IPS-18c (cell line): Measurements from ENCODE around the gene TTN.

Experiments
- H3K4me3 ChIP-seq: 2 replicates; pipeline ENCODE4 v1.7.0; 2013; ENCODE audit warnings: low read depth, mild to moderate bottlenecking, low read length, moderate library complexity; ENCODE audit not compliant: insufficient read depth
- H3K9me3 ChIP-seq: one replicate; pipeline ENCODE4 v1.6.1; 2013; ENCODE audit warnings: mild to moderate bottlenecking, low read length, moderate library complexity; ENCODE audit not compliant: control insufficient read depth, insufficient read depth

TTN gene

GRCh38 chr2:178825183-178825582 lies 18.0 kb upstream of the TTN start:
- no peak overlapping the region for H3K4me3 ChIP-seq
- H3K9me3 ChIP-seq: no peaks in the 10 kb centered on the region

GRCh38 chr2:178824181-178824580 lies 17.0 kb upstream of the TTN start:
- H3K9me3 ChIP-seq: no peaks in the 10 kb centered on the region
- H3K4me3 ChIP-seq: no peak overlapping the region

GRCh38 chr2:178819992-178820391 lies 12.8 kb upstream of the TTN start:
- Histone ChIP-seq H3K9me3 (no peaks in the 10 kb centered on the region), H3K4me3 (no peak overlapping the region)

GRCh38 chr2:178819147-178819875 lies 12.1 kb upstream of the TTN start:
- Histone ChIP-seq H3K4me3 (no peak overlapping the region), H3K9me3 (no peaks in the 10 kb centered on the region)

- no peaks in the 10 kb centered on the region for H3K9me3 ChIP-seq
- H3K4me3 ChIP-seq: no peak overlapping the region
Observed at GRCh38 chr2:178811901-178812300, 4.7 kb upstream of the TTN start.

- H3K9me3 ChIP-seq: no peaks in the 10 kb centered on the region
- H3K4me3 ChIP-seq: no peak overlapping the region
Observed at GRCh38 chr2:178811045-178811444, 3.8 kb upstream of the TTN start.

- Histone ChIP-seq H3K9me3 (no peaks in the 10 kb centered on the region), H3K4me3 (no peak overlapping the region)
Observed at GRCh38 chr2:178810422-178810821, 3.2 kb upstream of the TTN start.

GRCh38 chr2:178806543-178806942 lies 680 bp downstream of the TTN start:
- H3K9me3 ChIP-seq: no peaks in the 10 kb centered on the region
- H3K4me3 ChIP-seq: no peak overlapping the region

GRCh38 chr2:178805457-178805856 lies 1.8 kb downstream of the TTN start:
- Histone ChIP-seq H3K9me3 (no peaks in the 10 kb centered on the region), H3K4me3 (no peak overlapping the region)

- H3K9me3 ChIP-seq: no peaks in the 10 kb centered on the region
- H3K4me3 ChIP-seq: no peak overlapping the region
Observed at GRCh38 chr2:178804791-178805190, 2.4 kb downstream of the TTN start.

- no peak overlapping the region for H3K4me3 ChIP-seq
- H3K9me3 ChIP-seq: no peaks in the 10 kb centered on the region
Observed at GRCh38 chr2:178800510-178800909, 6.7 kb downstream of the TTN start.

GRCh38 chr2:178799305-178799704 lies 7.9 kb downstream of the TTN start:
- H3K4me3 ChIP-seq: no peak overlapping the region
- H3K9me3 ChIP-seq: no peaks in the 10 kb centered on the region

- no peaks in the 10 kb centered on the region for H3K9me3 ChIP-seq
- H3K4me3 ChIP-seq: no peak overlapping the region
Observed at GRCh38 chr2:178796079-178796677, 11.0 kb downstream of the TTN start.

- Histone ChIP-seq H3K4me3 (no peak overlapping the region), H3K9me3 (no peaks in the 10 kb centered on the region)
Observed at GRCh38 chr2:178787934-178788333, 19.3 kb downstream of the TTN start.

- no peaks in the 10 kb centered on the region for H3K9me3 ChIP-seq
Observed at GRCh38 chr2:178787155-178787554, 20.1 kb downstream of the TTN start.

GRCh38 chr2:178783889-178784288 lies 23.3 kb downstream of the TTN start:
- Histone ChIP-seq H3K4me3 (no peak overlapping the region), H3K9me3 (no peaks in the 10 kb centered on the region)

More at GRCh38 chr2:178787155-178787554, 20.1 kb downstream of the TTN start:
- H3K4me3 ChIP-seq: no peak overlapping the region

- H3K9me3 ChIP-seq: no peaks in the 10 kb centered on the region
- H3K4me3 ChIP-seq: no peak overlapping the region
Observed at GRCh38 chr2:178782236-178782635, 25.0 kb downstream of the TTN start.

GRCh38 chr2:178777577-178777976 lies 29.6 kb downstream of the TTN start:
- Histone ChIP-seq H3K9me3 (no peaks in the 10 kb centered on the region), H3K4me3 (no peak overlapping the region)

- H3K4me3 ChIP-seq: no peak overlapping the region
Observed at GRCh38 chr2:178776751-178777150, 30.5 kb downstream of the TTN start.

More at GRCh38 chr2:178776751-178777150, 30.5 kb downstream of the TTN start:
- H3K9me3 ChIP-seq: no peaks in the 10 kb centered on the region
